Memory B cell (primary cell): ENCODE measurements around the gene FHOD1.
A peak's percentile ranks its signal among the peaks of the same experiment; 100 is the strongest.

Experiments used
- ATAC-seq: fragments of 150-1000 bp; cut with Tn5 transposase; 2 replicates; pipeline ENCODE4 v1.10.0; 2021; ENCODE audit warnings: low read depth, mild to moderate bottlenecking, moderate library complexity
- DNase-seq, 2 donors: peaks; one replicate each; pipeline ENCODE4 v3.0.0; 2022; ENCODE audit warnings: low spot score in 2 of 2
- H3K27ac Mint-ChIP-seq: one replicate; pipeline ENCODE4 v1.8.0; 2022; ENCODE audit warnings: mild to moderate bottlenecking, moderate library complexity, mixed read lengths
- H3K27me3 Mint-ChIP-seq: one replicate; pipeline ENCODE4 v1.8.0; 2022; ENCODE audit warnings: mixed read lengths
- H3K36me3 Mint-ChIP-seq: one replicate; pipeline ENCODE4 v1.8.0; 2022; ENCODE audit warnings: mild to moderate bottlenecking, mixed read lengths
- H3K4me1 Mint-ChIP-seq: one replicate; pipeline ENCODE4 v1.8.0; 2022; ENCODE audit warnings: mixed read lengths
- H3K4me3 Mint-ChIP-seq: one replicate; pipeline ENCODE4 v1.8.0; 2022; ENCODE audit warnings: mild to moderate bottlenecking, moderate library complexity, mixed read lengths
- H3K9me3 Mint-ChIP-seq: one replicate; pipeline ENCODE4 v1.8.0; 2022; ENCODE audit warnings: mixed read lengths

The FHOD1 gene

DNA sequence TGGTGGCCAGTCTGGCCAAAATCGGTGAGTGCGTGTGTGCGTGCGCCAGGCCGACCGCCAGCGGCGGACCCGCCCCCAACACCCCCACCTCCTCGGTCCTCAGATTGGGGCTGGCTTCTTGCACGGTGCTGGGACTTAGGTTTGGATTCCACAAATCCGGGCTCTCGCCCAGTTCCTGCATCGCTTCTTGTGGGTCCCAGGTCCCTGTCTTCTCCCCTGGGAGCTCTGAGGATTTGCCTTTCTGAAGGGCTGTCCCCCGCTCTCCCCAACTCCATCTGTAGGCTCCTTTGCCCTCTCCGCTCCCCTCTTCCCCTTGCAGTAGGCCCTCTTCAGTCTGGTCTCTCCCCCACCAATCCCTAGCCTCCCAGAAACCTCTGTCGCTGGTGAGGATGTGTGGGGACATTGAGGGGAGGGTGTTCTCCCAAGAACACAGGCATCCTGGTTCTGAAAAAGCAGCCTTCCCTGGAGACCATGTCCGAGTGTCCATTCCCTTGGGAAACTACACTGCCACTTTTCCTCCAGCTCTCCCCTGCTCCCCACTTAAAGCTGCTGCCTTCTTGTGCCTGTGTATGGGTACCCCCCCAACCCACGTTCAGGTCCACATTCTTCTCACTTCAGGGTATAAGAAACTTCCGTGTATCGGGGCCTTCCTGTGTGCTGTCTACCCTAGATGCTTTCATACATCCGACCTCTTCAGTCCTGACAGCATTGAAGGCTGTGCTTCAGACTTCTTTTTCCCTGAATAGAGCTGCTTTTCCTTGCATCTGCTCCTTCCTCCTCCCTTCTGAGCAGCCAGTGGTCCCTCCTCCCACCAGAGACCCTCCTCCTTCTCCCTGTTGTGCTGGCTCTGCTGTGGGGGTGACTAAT is 2.1 kb upstream of the FHOD1 start:
- no peak for DNase-seq
- no peak for ATAC-seq
- no peaks in the 10 kb centered on the region for H3K36me3 Mint-ChIP-seq
- peak overlapping the region; percentile 78 for H3K4me3 Mint-ChIP-seq
- H3K9me3 Mint-ChIP-seq, result no peaks in the 10 kb centered on the region
- no peak overlapping the region for H3K27ac Mint-ChIP-seq
- H3K27me3 Mint-ChIP-seq, result peaks cover 11% of the 10 kb centered on the region
- H3K4me1 Mint-ChIP-seq, result peaks cover 28% of the 10 kb centered on the region

- Mint-ChIP-seq H3K9me3 (no peaks in the 10 kb centered on the region), H3K4me3 (peak within 1 kb of the TSS; percentile 81), H3K4me1 (peaks cover 33% of the 10 kb centered on the region), H3K27ac (peak within 1 kb of the TSS; percentile 68), H3K36me3 (no peaks in the 10 kb centered on the region), H3K27me3 (peaks cover 11% of the 10 kb centered on the region)
- DNase-seq (peak; percentile 15 to 39), ATAC-seq (no peak)
These were observed 1.3 kb upstream of the FHOD1 start, which contains the start of gene SLC9A5 for GRCh38 chr16:67248401-67249177. SLC9A5 (plus strand) TSS chr16:67248979; CDS start chr16:67249015, 36 bp downstream.

- Mint-ChIP-seq H3K36me3 (no peaks in the 10 kb centered on the region), H3K27ac (peak overlapping the region; percentile 68), H3K4me1 (peaks cover 33% of the 10 kb centered on the region), H3K4me3 (peak overlapping the region; percentile 81), H3K9me3 (no peaks in the 10 kb centered on the region), H3K27me3 (peaks cover 11% of the 10 kb centered on the region)
- ATAC-seq (no peak), DNase-seq (peak in 1 of 2 donors; percentile 40)
These were observed 756 bp upstream of the FHOD1 start for GRCh38 chr16:67248073-67248400.

GRCh38 chr16:67246756-67247191 is 507 bp downstream of the FHOD1 start:
- ATAC-seq (peak; percentile 2), DNase-seq (peak in 1 of 2 donors; percentile 21)
- peaks cover 35% of the 10 kb centered on the region for H3K4me1 Mint-ChIP-seq
- H3K27me3 Mint-ChIP-seq, result peaks cover 11% of the 10 kb centered on the region
- H3K27ac Mint-ChIP-seq, result peak overlapping the region; percentile 25
- no peaks in the 10 kb centered on the region for H3K36me3 Mint-ChIP-seq
- no peaks in the 10 kb centered on the region for H3K9me3 Mint-ChIP-seq
- H3K4me3 Mint-ChIP-seq, result peak overlapping the region; percentile 81

- peaks cover 9% of the 10 kb centered on the region for H3K27me3 Mint-ChIP-seq
- no peaks in the 10 kb centered on the region for H3K9me3 Mint-ChIP-seq
- no peak overlapping the region for H3K27ac Mint-ChIP-seq
- peaks cover 35% of the 10 kb centered on the region for H3K4me1 Mint-ChIP-seq
- H3K36me3 Mint-ChIP-seq, result no peaks in the 10 kb centered on the region
- DNase-seq, result peak; percentile 21 to 53
- no peak for ATAC-seq
- H3K4me3 Mint-ChIP-seq, result peak overlapping the region; percentile 81
These were observed 1.1 kb downstream of the FHOD1 start for GRCh38 chr16:67246081-67246755.

- no peak for ATAC-seq
- Mint-ChIP-seq H3K4me3 (peak overlapping the region; percentile 81), H3K27me3 (peaks cover 9% of the 10 kb centered on the region), H3K4me1 (peaks cover 35% of the 10 kb centered on the region), H3K9me3 (no peaks in the 10 kb centered on the region), H3K36me3 (no peaks in the 10 kb centered on the region), H3K27ac (no peak overlapping the region)
- no peak for DNase-seq
These were observed 1.6 kb downstream of the FHOD1 start for GRCh38 chr16:67245674-67246080.

DNA sequence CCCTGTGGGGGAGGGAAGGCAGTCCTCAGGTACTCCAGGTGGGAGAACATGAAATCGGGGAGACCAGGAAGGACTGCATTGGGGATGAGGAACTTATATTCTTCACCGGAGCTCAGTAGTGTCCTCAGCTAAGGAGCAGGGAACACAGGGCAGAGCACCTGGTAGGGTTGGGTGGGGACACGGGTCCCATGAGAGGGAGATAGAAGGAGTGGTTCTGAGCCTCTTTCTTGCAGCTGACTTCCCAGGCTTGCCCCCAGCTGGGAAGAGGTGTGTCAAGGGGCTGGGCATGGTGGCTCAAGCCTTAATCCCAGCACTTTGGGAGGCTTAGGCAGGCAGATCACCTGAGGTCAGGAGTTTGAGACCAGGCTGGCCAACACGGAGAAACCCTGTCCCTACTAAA is 2.1 kb downstream of the FHOD1 start:
- no peaks in the 10 kb centered on the region for H3K36me3 Mint-ChIP-seq
- ATAC-seq (no peak), DNase-seq (no peak)
- H3K9me3 Mint-ChIP-seq, result no peaks in the 10 kb centered on the region
- peak overlapping the region; percentile 53 for H3K27ac Mint-ChIP-seq
- H3K4me1 Mint-ChIP-seq, result peaks cover 34% of the 10 kb centered on the region
- peaks cover 8% of the 10 kb centered on the region for H3K27me3 Mint-ChIP-seq
- H3K4me3 Mint-ChIP-seq, result peak overlapping the region; percentile 72

GRCh38 chr16:67244387-67245185 is 2.7 kb downstream of the FHOD1 start:
- Mint-ChIP-seq H3K36me3 (no peaks in the 10 kb centered on the region), H3K4me1 (peaks cover 31% of the 10 kb centered on the region), H3K9me3 (no peaks in the 10 kb centered on the region), H3K27me3 (peaks cover 3% of the 10 kb centered on the region), H3K27ac (peak overlapping the region; percentile 53), H3K4me3 (peak overlapping the region; percentile 72)
- DNase-seq (peak; percentile 63 to 68), ATAC-seq (peak; percentile 72)

- no peak for DNase-seq
- H3K9me3 Mint-ChIP-seq, result no peaks in the 10 kb centered on the region
- H3K36me3 Mint-ChIP-seq, result peaks cover 2% of the 10 kb centered on the region
- no peak for ATAC-seq
- no peaks in the 10 kb centered on the region for H3K27me3 Mint-ChIP-seq
- H3K4me1 Mint-ChIP-seq, result peaks cover 27% of the 10 kb centered on the region
- H3K27ac Mint-ChIP-seq, result peak overlapping the region; percentile 53
- no peak overlapping the region for H3K4me3 Mint-ChIP-seq
These were observed 3.8 kb downstream of the FHOD1 start for GRCh38 chr16:67243481-67243880.

DNA sequence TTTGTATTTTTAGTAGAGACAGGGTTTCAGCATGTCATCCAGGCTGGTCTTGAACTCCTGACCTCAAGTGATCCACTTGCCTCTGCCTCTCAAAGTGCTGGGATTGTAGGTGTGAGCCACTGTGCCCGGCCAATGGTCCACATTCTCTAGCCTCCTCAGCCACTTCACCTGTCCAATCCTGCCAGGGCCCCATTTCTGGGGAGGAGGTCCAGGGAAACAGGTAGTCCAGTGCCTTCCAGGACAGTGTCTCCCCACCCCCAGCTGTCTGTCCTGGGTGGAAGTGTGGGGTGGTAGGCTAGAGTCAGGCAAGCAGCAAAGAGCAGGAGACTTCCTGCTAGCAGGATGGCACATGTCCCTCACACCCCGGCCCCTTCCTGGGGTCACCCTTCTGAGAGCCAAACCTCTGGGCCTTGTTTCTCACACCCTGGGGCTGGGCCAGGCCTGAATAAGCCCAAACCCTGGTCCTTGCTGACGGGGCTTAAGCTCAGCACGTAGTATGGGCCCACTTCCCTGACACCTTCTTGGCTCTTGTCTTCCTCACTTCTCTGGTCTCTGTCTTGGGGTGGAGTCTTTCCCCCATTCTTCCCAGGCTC is 5.0 kb downstream of the FHOD1 start:
- Mint-ChIP-seq H3K27me3 (no peaks in the 10 kb centered on the region), H3K9me3 (no peaks in the 10 kb centered on the region), H3K4me3 (no peak overlapping the region), H3K27ac (no peak overlapping the region), H3K4me1 (peaks cover 18% of the 10 kb centered on the region), H3K36me3 (peaks cover 12% of the 10 kb centered on the region)
- DNase-seq (no peak), ATAC-seq (no peak)

DNA sequence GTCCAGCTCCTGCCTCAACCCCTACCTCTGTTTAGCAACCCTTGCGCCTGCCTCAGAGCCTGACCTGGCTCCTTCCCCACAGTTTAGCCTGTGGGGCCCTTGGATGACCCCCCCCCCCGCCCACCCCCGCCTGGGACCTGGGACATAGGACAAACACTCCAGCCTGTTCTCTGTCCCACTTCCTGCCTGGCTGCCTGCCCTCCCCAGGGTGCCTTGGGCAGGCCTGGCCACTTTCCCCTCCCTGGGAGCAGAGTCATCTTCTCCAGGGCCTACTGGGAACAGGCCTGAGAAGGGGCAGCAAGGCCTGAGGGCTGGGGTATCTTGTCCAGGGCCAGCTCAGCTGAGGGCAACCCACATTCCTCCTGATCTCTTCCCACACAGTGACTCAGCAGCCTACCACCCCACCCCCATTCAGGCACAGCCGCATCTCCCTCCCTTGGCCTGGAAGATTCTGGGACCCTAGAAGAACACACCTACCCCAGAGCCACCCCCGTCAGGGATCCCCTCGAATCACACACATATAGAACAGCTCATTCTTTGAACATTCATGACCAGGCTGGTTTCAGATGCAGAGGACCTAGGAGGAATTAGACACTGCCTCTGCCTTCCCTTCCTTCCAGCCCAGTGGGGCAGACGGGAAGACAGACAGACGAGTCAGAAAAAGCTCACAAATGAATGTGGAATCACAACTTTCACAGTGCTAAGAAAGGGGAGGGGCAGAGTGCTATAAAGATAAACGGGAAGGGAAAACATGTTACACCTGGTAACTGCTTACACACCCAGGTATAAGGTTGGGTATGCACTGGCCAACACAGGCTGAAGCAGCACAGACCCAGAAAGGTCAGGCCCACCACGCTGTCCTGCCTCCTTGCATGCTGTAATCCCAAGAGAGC is 6.0 kb downstream of the FHOD1 start:
- Mint-ChIP-seq H3K4me1 (peaks cover 19% of the 10 kb centered on the region), H3K36me3 (peaks cover 16% of the 10 kb centered on the region)
- no peak for DNase-seq

DNA sequence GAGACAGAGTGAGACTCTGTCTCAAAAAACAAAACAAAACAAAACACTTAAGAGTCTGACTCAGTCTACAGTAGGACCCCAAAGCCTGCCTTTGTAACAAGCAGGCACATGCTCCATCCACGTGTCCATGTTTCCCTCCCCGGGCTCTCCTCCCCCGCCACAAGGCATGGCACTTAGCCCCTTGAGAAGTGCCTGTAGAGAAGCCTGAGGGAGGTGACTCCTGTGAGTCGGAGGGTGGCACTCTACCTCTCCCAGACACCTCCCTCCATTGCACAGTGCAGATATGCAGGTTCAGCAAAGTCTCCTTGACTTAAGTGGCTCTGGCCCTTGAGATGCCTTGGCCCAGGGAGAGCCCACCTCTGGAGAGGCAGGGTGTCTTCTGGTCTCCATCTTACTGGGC is 6.8 kb downstream of the FHOD1 start:
- Mint-ChIP-seq H3K4me1 (peaks cover 23% of the 10 kb centered on the region), H3K27me3 (no peaks in the 10 kb centered on the region), H3K36me3 (peaks cover 19% of the 10 kb centered on the region), H3K27ac (no peak overlapping the region), H3K4me3 (no peak overlapping the region), H3K9me3 (peaks cover 2% of the 10 kb centered on the region)
- DNase-seq, result no peak
- no peak for ATAC-seq

More for the DNA sequence above, 6.0 kb downstream of the FHOD1 start:
- H3K4me3 Mint-ChIP-seq, result no peak overlapping the region
- H3K27me3 Mint-ChIP-seq, result no peaks in the 10 kb centered on the region
- no peak for ATAC-seq
- H3K27ac Mint-ChIP-seq, result no peak overlapping the region
- H3K9me3 Mint-ChIP-seq, result no peaks in the 10 kb centered on the region
